GM19099 (cell line): ENCODE measurements around the gene ADGRD1.

Source experiments
- POLR2A ChIP-seq: IDR thresholded peaks from 3 replicates; pipeline ENCODE4 v1.6.1; 2011; ENCODE audit warnings: low read depth; ENCODE audit not compliant: insufficient read length; ENCODE audit errors: extremely low read depth

The ADGRD1 gene

DNA sequence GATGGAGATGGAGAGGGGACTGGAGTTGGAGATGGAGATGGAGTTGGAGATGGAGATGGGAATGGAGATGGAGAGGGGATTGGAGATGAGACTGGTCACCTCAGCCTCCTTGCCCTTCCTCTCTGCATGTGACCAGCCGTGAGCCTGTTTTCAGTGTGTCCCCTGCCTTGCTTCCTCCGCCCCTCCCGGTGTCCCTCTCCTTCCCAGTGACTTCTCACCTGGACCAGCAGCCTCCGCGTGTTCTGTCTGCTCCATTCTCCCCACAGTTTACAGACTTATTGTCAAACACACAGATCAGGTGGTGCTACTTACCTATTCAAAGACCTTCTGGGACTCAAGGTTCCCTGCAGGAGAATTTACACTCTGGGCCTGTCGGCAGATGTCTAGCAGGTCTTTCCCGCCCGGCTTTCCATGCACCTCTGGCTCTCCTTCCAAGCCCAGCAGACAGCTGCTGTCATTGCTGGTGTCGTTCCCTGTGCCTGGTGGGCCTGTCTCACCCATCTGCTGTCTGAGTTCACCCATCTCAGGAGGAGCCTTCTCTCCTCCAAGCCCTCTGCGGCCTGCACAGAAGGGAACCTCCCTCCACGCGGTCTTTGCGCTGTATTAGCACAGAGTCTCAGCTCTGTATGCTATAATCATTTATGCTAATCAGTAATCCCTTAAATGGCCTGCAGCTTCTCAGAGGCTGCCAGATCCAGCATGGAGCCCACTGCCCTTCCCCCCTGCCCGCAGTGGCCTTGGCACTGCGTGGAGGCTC is 62.1 kb downstream of the ADGRD1 start:
- no peak for TF ChIP-seq POLR2A

- no peak for TF ChIP-seq POLR2A
Measured at GRCh38 chr12:131017477-131017991, 63.8 kb downstream of the ADGRD1 start.

DNA sequence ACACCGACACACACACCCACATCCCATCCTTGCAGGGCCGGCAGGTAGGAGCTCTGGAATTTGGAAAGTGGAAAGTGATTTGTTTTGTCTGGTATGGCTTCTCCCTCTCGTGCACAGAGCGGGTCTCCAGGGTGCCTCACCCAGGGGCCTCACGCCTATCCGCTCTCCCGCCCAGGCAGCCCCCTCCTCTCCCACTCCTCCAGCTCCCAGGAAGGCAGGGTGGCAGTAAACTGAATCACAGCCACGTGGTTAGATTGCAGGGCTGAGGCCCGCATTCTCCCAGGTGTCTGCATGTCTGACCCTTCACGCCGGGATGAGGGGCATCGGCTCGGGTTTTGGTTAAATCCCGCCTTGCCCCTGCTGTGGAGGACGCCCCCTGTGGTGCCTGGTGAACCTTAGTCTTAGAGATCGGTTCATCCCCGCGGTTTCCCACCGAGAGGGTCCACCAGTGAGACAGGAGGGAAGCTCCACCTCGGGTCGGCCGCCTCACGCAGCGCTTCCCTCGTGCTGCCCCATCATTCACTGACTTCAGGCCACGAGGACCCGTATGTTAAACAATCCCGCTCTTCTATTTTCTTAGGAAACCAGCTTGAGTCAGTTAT is 64.4 kb downstream of the ADGRD1 start:
- no peak for TF ChIP-seq POLR2A

DNA sequence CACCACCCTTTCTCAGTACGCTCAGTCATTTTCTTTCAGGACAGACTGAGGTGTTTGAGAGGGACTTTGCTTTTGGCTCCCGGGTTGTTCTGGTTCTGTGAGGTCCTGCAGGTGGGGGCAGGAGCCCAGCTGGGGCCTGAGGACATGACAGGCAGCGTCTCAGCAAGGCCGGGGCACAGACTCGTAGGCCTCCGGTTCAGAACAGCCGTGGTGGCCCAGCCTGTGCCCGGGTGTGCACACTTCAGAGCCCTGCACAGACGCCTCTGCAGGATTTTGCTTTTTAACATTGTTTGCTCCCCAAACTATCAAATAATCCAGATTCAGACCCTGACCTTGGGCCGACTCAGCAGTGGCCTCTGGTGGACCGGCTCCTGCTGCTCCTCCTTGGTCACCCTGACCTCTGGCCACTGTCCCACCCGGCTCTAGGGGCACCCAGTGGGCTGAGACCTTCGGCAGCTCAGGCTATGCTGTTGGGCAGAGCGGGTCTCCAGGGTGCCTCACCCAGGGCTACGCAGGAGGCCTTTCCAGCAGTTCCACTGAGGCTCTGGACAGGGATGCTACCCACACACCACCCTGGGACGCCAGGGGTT is 65.2 kb downstream of the ADGRD1 start:
- TF ChIP-seq POLR2A: no peak

GRCh38 chr12:131020326-131021153 is 66.8 kb downstream of the ADGRD1 start:
- TF ChIP-seq POLR2A: no peak

DNA sequence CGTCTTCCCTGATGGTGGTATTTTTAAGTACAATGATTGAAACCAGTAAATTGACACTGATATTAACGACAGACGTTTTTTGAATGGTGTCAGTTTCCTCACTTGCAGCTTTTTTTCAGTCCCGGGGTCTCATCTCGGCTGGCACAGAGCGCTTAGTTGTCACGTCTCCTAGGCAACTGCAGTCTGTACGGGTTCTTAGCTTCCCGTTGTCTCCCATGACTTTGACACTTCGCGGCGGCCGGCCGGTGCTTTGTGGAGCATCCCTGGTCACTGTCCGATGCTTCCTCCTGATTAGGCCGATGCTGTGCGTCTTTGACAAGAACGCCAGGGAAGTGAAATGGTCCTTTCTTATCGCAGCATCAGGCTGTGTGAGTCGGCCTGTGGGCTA is 67.4 kb downstream of the ADGRD1 start:
- TF ChIP-seq POLR2A: no peak

DNA sequence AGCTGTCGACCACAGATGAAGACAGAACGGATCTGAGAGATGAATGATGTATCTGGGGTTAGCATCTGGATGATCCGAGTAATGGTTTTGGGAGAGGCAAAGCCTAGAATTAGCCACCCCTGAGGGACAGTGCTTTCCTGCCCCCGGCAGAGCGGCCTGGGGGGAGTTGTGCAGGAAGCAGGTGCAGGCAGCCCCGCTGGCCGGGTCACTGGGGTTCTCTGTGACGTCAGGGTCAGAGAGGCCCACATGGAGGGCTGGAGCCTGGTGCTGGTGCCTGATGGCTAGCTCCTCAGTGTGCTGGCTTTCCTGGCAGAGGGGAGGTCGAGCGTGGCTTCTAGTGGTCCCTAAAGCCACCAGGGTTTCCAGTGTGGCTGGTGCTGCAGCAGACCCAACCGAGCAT is 70.3 kb downstream of the ADGRD1 start:
- TF ChIP-seq POLR2A: no peak

- TF ChIP-seq POLR2A: no peak
Measured at GRCh38 chr12:131024721-131025120, 71.0 kb downstream of the ADGRD1 start.

DNA sequence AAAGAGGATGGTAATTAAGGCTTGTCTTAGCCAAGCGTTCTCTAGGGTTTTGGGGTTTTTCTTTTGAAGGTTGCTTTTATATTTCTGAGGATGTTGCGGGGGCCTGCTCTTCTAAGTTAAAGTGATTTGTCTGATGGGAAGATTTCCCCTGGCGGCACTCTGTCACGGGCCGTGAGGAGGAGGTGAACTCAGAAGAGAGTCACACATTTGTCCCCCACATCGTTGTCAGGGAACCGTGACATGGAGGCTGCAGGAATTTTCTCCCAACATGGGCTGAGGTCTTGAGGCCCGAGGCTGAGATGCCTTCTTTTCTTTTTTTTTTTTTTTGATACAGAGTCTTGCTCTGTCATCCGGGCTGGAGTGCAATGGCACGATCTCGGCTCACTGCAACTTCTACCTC is 71.5 kb downstream of the ADGRD1 start:
- TF ChIP-seq POLR2A: no peak

DNA sequence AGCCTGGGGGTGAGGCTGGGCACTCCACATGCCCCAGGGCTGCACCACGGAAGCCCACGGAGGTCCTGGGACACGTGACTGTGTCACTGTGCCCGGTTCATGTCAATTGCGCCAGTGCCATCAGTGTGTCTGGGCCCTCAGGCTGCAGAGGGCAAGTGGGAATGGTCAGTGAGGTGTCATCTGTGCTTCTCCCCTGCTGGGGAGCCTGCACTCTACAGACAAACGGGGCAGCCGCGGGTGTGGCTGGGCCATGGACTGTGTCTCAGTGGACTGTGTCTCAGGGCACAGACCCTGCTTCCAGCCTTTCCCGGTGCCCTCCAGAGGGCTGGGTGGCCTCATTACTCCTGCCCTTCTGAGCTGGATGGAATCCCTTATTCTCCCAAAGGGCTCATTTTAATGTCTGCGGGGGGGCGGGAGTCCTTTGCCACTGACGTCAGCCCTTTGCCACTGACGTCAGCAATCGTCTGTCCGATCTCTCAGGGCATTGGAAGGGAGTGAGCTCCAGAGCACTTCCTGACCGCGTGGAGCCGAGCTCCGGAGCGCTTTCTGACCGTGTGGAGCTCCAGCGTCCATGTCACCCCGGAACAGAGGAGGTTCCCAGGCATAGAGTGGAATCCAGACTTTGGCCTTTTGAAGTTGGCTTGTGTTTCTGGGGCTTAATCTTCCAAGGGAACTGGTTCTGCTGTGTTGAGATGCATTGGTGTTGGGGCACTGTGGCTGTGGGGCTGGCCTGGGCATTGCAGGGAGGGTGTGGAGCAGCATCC is 72.4 kb downstream of the ADGRD1 start:
- no peak for TF ChIP-seq POLR2A

DNA sequence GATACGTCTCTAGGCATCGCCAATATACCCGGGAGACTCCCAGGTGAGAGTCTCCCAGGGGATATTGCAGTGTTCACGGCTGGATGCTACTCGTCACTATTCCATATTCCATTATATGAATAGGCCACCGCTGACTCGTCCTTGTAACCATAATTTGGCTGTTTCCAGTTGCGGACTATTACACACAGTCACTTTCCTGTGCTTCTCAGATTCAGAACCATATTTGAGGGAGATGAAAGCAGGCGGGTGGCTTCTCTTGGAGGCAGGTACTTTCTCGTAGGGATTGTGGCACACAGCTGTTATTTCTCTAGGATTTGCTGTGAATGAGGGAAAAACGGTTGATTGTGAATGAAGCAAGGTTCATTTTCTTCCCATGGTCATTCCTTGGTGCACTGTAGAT is 73.0 kb downstream of the ADGRD1 start:
- TF ChIP-seq POLR2A: no peak

GRCh38 chr12:131027264-131027663 is 73.6 kb downstream of the ADGRD1 start:
- TF ChIP-seq POLR2A: no peak

GRCh38 chr12:131027876-131028586 is 74.3 kb downstream of the ADGRD1 start:
- TF ChIP-seq POLR2A: no peak

DNA sequence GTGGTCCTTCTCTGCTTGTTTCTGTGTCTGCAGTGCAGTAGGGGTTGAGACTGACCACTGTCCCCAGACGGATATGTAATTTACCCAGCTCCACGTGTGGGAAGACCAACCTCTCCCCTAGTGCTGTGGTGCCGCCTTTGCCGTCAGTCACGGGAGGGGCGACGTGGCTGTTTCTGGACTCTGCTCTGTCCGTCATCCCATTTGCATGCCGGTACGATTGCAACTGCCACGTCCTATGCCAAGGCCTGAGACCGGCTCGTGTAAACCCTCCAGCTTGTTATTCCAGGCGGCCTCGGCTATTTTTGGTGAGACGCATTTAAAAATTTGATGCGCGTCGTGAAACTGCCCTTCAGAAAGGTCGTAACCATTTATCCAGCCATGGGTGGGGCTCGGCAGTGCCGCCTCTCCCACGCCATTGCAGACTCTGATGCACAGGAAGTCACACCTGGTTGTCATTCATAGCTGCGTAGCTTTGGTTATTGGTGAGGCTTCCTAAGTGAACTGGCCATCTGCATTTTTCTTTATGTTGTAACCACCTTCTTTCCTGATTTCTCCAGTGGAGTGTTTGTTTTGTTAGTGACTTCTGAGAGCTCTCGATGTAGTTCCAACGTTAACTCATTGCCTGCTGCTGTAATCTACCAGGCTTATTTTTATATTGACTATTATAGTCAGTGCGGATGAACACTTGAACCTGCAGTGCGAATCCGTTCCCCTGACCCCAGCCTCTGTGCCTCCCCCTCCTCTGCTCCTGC is 75.1 kb downstream of the ADGRD1 start:
- TF ChIP-seq POLR2A: no peak
